ENCODE data around the gene MYO9B.

Gene MYO9B

GRCh38 chr19:17075035-17075863, at the start of gene MYO9B, which contains the start of gene HAUS8:
TSS of gene MYO9B (plus strand) at chr19:17075777. CDS start at chr19:17101718, 25,941 bp downstream.
TSS of gene HAUS8 (minus strand) at chr19:17075452. CDS start at chr19:17075422, 30 bp downstream.
- DNase-seq, result peak; percentile 100

- peak; percentile 29 for DNase-seq
These were observed 49.5 kb upstream of the MYO9B start for GRCh38 chr19:17025991-17026658.

- no peak for DNase-seq
These were observed 48.7 kb upstream of the MYO9B start, which contains the start of gene CPAMD8 for GRCh38 chr19:17026706-17027534. TSS of gene CPAMD8 (minus strand) at chr19:17026810. CDS start at chr19:17026642, 168 bp downstream.

- no peak for DNase-seq
These were observed 48.0 kb upstream of the MYO9B start for GRCh38 chr19:17027535-17027975.

GRCh38 chr19:17031741-17032140, 43.8 kb upstream of the MYO9B start:
- no peak for DNase-seq

GRCh38 chr19:17035842-17036424, 39.6 kb upstream of the MYO9B start:
- peak; percentile 71 for DNase-seq

- no peak for DNase-seq
These were observed 38.9 kb upstream of the MYO9B start for GRCh38 chr19:17036640-17037039.

- no peak for DNase-seq
These were observed 38.4 kb upstream of the MYO9B start for GRCh38 chr19:17037184-17037583.

GRCh38 chr19:17037966-17038500, 37.5 kb upstream of the MYO9B start:
- no peak for DNase-seq

- DNase-seq, result no peak
These were observed 33.6 kb upstream of the MYO9B start for GRCh38 chr19:17041976-17042375.

- no peak for DNase-seq
These were observed 31.8 kb upstream of the MYO9B start for GRCh38 chr19:17043744-17044143.

- DNase-seq, result no peak
These were observed 29.6 kb upstream of the MYO9B start for GRCh38 chr19:17045907-17046502.

GRCh38 chr19:17048885-17049453, 26.6 kb upstream of the MYO9B start:
- DNase-seq, result no peak

- DNase-seq, result no peak
These were observed 25.8 kb upstream of the MYO9B start for GRCh38 chr19:17049711-17050280.

GRCh38 chr19:17052439-17052838, 23.1 kb upstream of the MYO9B start:
- peak; percentile 28 for DNase-seq

- no peak for DNase-seq
These were observed 20.8 kb upstream of the MYO9B start for GRCh38 chr19:17054746-17055145.

- no peak for DNase-seq
These were observed 19.9 kb upstream of the MYO9B start for GRCh38 chr19:17055636-17056035.

- no peak for DNase-seq
These were observed 17.3 kb upstream of the MYO9B start for GRCh38 chr19:17058236-17058635.

- no peak for DNase-seq
These were observed 14.8 kb upstream of the MYO9B start for GRCh38 chr19:17060802-17061201.

- DNase-seq, result no peak
These were observed 14.4 kb upstream of the MYO9B start for GRCh38 chr19:17061205-17061604.

GRCh38 chr19:17061691-17062090, 13.9 kb upstream of the MYO9B start:
- DNase-seq, result no peak

All from CD4-positive, alpha-beta T cell treated with Interleukin-15 for 1 hour (primary cell).